Right cardiac atrium (tissue), 5 donors: ENCODE data around the gene MACF1. TPM values are rescaled to one million over a fixed set of nuclear protein-coding genes. Genes with fewer than 3 reads are reported as not detected.

Source experiments
- ATAC-seq, 2 donors: fragments of 200-7000 bp; cut with Tn5 transposase; one replicate each; pipeline versions ENCODE4 v1.8.0 to v1.9.1; 2020; ENCODE audit warnings: moderate library complexity in 2 of 2, mild to moderate bottlenecking in 1 of 2
- DNase-seq, 3 donors: peaks; one replicate each; pipeline ENCODE4 v3.0.0-alpha.2; 2020
- H3K27ac ChIP-seq: one replicate; pipeline ENCODE4 v1.5.1; 2013; ENCODE audit warnings: mild to moderate bottlenecking, low read length, control low read depth, moderate library complexity
- H3K27me3 ChIP-seq: one replicate; pipeline ENCODE4 v1.6.1; 2013; ENCODE audit not compliant: control insufficient read depth, insufficient read depth
- H3K4me1 ChIP-seq: one replicate; pipeline ENCODE4 v1.6.1; 2013; ENCODE audit warnings: low read length; ENCODE audit not compliant: control insufficient read depth, insufficient read depth
- H3K4me3 ChIP-seq: one replicate; pipeline ENCODE4 v1.5.1; 2013; ENCODE audit warnings: low read length, control low read depth
- H3K9me3 ChIP-seq: one replicate; pipeline ENCODE4 v1.6.1; 2013; ENCODE audit warnings: low read length; ENCODE audit not compliant: control insufficient read depth
- WGBS: extraction: QIAGEN DNeasy Blood & Tissue Kit; methylation state at CpG from one replicate; pipeline ENCODE4 v1.1.7; 2013; 5-methylcytosine and 5-hydroxymethylcytosine counted together
- intact Hi-C, 4 donors: fragments of 100-400 bp; cut with DNase I; formaldehyde crosslinking; loops; one replicate each; pipeline versions ENCODE4 v1.11.0 to v1.14.0; 2022 to 2023
- polyA plus RNA-seq: library from polyadenylated mRNA; stranded (reverse); fragments of 200-250 nt; gene quantifications from one replicate; pipeline ENCODE4 v1.2.3, GENCODE V29; 2013
- total RNA-seq, 4 donors: library from RNA; stranded (reverse); fragmentation: NEBNext Ultra II Directional; extraction: Animal tissue kit (Norgen Biotek cat#: 25700); gene quantifications; one replicate each; pipeline ENCODE4 v1.2.1, GENCODE V29; 2021
- donor health status: healthy with polysubstance abuse.
- donor health status: DM: no; HTN: yes; CAD: no.
- donor health status: DM: no; HTN: no; CAD: no.
- donor health status: DM: no; HTN: yes; CAD: no; lungs with severe emphysema.
- donor health status: DM: yes; HTN: yes; CAD: no.

MACF1 gene
- total and polyA plus RNA-seq, 5 donors: 145 to 359 (median 316) TPM

DNA sequence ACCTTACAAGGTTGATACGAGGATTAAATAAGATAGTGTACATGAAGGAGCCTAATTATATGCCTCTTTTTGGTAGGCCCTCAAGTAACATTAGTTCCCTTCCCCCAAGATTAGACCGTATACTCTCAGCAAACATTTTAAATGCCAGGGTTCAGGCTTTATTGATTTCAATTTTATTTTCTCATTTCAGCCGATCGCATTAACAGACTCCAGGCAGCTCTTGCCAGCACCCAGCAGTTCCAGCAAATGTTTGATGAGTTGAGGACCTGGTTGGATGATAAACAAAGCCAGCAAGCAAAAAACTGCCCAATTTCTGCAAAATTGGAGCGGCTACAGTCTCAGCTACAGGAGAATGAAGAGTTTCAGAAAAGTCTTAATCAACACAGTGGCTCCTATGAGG, 182.5 kb downstream of the MACF1 start:
- H3K27me3 ChIP-seq: no peaks in the 10 kb centered on the region
- no peak overlapping the region for H3K4me3 ChIP-seq
- intact Hi-C loops: no loop called here
- peaks cover 6% of the 10 kb centered on the region for H3K4me1 ChIP-seq
- 88% methylated on average over 5 of the region's 5 CpGs for WGBS
- no peaks in the 10 kb centered on the region for H3K9me3 ChIP-seq
- DNase-seq: no peak
- no peak for ATAC-seq
- H3K27ac ChIP-seq: no peak overlapping the region

GRCh38 chr1:39387452-39387851, 183.0 kb downstream of the MACF1 start:
- Histone ChIP-seq H3K9me3 (no peaks in the 10 kb centered on the region), H3K27me3 (no peaks in the 10 kb centered on the region), H3K4me1 (peaks cover 7% of the 10 kb centered on the region), H3K27ac (no peak overlapping the region), H3K4me3 (no peak overlapping the region)
- DNase-seq (no peak), ATAC-seq (no peak)
- 92% methylated on average over 4 of the region's 4 CpGs for WGBS
- intact Hi-C loops: no loop called here

DNA sequence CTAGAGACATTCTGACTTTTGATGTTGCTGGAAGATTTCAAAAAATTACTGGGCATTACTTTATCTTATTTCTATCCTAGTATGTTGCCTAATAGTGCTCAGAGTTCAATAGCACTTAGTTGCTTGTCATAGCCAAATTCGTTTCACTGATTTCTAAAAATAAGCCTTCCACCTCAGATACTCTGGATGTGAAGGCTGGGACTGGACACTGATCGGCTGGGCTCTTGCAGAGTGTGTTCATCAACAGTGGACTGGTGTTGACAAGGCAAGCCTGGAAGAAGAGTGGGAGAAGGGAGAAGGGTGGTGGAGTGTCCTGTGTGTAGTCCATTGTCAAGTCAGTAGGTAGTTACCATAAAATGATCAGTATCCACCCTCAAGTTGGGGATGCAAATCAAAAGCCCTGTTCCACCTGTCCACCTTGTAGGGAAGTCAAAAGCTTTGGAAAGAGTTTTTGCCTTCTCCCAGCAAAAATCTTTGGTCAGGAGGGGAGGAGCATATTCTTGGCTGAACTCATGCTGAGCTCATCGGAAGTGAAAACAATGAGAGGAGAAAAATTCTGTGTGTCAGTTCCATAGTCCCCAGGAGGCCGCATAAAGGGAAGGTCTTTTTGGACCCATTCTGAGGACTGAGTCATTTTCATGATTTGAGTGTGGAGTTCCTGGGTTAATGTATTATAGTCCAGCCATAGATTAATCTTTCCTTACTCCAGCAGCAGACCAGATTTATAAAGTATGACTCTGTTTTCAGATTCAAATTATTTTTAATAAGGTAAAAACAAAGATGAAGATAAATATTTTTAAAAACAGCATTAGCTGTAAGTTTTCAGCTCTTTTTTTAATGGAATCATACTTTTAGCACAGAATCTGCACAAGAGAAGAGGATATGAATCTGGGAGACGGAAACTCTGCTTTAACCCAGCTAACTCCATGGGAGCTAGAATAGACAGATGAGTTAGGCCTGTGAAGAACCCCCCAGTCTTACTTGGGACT, 187.5 kb downstream of the MACF1 start:
- H3K9me3 ChIP-seq: no peaks in the 10 kb centered on the region
- DNase-seq: peak; percentile 28 to 64 (median 57)
- H3K4me3 ChIP-seq: no peak overlapping the region
- H3K27me3 ChIP-seq: no peaks in the 10 kb centered on the region
- intact Hi-C loops: no loop called here
- H3K4me1 ChIP-seq: peaks cover 30% of the 10 kb centered on the region
- peak overlapping the region; percentile 96 for H3K27ac ChIP-seq
- ATAC-seq: peak; percentile 85
- 14% methylated on average over 5 of the region's 5 CpGs for WGBS

DNA sequence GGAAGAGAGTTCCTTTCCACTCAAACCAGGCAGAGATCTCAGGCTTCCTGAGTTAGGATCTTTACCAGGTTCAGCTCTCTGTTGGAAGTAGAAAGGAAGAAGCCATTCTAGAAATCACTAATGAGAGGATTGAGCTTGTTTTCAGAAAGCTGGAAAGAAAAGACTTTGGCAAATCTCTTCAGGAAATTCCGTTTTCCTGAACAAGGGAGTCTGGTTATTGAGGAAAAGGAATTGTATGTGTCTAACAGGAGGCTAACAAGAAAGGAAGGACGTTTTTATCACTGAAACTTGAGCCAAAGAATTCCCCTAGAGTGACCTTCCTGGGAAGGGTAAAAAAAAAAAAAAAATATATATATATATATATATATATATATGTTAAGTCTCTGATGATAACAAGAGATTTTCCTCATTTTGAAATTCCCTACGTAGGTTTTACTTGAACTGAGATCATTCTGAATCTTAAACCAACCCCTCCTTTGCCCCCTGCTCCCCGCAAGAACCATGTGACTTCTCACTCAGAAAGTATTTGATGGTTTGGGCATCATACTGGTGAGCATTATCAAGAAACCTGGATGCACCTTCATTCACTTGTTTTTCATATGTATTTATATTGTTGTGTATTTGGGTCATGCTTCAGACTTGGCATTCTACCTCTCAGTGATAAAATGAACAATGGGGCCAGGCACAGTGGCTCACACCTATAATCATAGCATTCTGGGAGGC, 188.5 kb downstream of the MACF1 start:
- no peak for DNase-seq
- Histone ChIP-seq H3K4me3 (no peak overlapping the region), H3K4me1 (peaks cover 31% of the 10 kb centered on the region), H3K9me3 (no peaks in the 10 kb centered on the region), H3K27ac (peak overlapping the region; percentile 96), H3K27me3 (no peaks in the 10 kb centered on the region)
- WGBS: 32% methylated on average over 4 of the region's 4 CpGs
- intact Hi-C loops: no loop called here
- no peak for ATAC-seq

GRCh38 chr1:39393645-39394044, 189.2 kb downstream of the MACF1 start:
- 83% methylated on average over 11 of the region's 11 CpGs for WGBS
- Histone ChIP-seq H3K27me3 (no peaks in the 10 kb centered on the region), H3K9me3 (no peaks in the 10 kb centered on the region), H3K4me1 (peaks cover 31% of the 10 kb centered on the region), H3K27ac (peak overlapping the region; percentile 82), H3K4me3 (no peak overlapping the region)
- intact Hi-C loops: no loop called here
- ATAC-seq (no peak), DNase-seq (no peak)

- intact Hi-C loops: no loop called here
- no peaks in the 10 kb centered on the region for H3K9me3 ChIP-seq
- DNase-seq: no peak
- WGBS: 77% methylated on average over 6 of the region's 6 CpGs
- no peak overlapping the region for H3K4me3 ChIP-seq
- no peaks in the 10 kb centered on the region for H3K27me3 ChIP-seq
- ATAC-seq: no peak
- H3K4me1 ChIP-seq: peaks cover 29% of the 10 kb centered on the region
- H3K27ac ChIP-seq: peak overlapping the region; percentile 79
Observed at GRCh38 chr1:39394059-39394458, 189.6 kb downstream of the MACF1 start.

GRCh38 chr1:39394598-39394997, 190.1 kb downstream of the MACF1 start:
- intact Hi-C loops: no loop called here
- Histone ChIP-seq H3K27ac (peak overlapping the region; percentile 79), H3K4me1 (peaks cover 31% of the 10 kb centered on the region), H3K9me3 (no peaks in the 10 kb centered on the region), H3K27me3 (no peaks in the 10 kb centered on the region), H3K4me3 (no peak overlapping the region)
- WGBS: 17% methylated on average over 3 of the region's 3 CpGs
- ATAC-seq (no peak), DNase-seq (no peak)

DNA sequence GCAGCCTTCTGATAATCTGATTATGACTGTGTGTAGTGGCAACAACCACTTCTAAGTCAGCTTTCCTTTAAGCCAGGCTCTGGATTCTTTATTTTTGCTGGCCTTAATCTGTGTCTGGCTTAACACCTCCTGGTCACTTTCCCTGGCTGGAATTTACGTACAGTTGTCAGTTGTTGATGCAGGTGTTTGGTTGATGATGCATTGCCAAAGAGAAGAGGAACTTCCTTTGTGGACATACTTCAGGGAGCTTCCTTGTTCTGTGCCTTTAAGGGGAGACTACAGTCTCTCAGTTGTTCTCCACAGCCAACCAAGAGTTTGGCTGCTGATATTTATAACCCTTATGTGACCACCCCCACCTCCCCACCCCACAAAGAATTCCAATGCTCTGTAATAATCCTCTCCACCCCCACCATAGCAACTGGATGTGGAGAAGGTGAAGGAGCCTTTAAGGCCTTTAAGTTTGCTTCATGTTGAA, 190.9 kb downstream of the MACF1 start:
- H3K27ac ChIP-seq: peak overlapping the region; percentile 86
- 2% methylated on average over 1 of the region's 1 CpG for WGBS
- H3K27me3 ChIP-seq: no peaks in the 10 kb centered on the region
- H3K9me3 ChIP-seq: no peaks in the 10 kb centered on the region
- H3K4me3 ChIP-seq: no peak overlapping the region
- peaks cover 31% of the 10 kb centered on the region for H3K4me1 ChIP-seq
- intact Hi-C loops: no loop called here
- ATAC-seq (peak; percentile 6 to 27), DNase-seq (no peak)

GRCh38 chr1:39396671-39397070, 192.2 kb downstream of the MACF1 start:
- Histone ChIP-seq H3K9me3 (no peaks in the 10 kb centered on the region), H3K4me1 (peaks cover 31% of the 10 kb centered on the region), H3K27me3 (no peaks in the 10 kb centered on the region), H3K27ac (peak overlapping the region; percentile 16), H3K4me3 (no peak overlapping the region)
- DNase-seq (no peak), ATAC-seq (no peak)
- WGBS: 68% methylated on average over 5 of the region's 5 CpGs
- intact Hi-C loops: no loop called here

DNA sequence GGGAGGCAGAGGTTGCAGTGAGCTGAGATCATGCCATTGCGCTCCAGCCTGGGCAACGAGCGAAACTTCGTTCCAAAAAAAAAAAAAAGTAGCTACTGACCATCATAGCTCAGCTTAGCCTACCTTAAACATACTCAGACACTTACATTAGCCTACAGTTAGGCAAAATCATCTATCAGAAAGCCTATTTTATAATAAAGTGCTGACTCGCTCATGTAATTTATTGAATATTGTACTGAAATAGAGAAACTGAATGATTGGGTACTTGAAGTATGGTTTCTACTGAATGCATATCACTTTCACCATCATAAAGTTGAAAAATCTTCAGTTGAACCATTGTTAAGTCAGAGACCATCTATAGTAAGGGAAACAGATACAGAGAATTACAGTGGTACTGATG, 193.0 kb downstream of the MACF1 start:
- whole genome bisulfite sequencing: 91% methylated on average over 5 of the region's 5 CpGs
- no peak for ATAC-seq
- H3K4me3 ChIP-seq: no peak overlapping the region
- no peaks in the 10 kb centered on the region for H3K9me3 ChIP-seq
- no peaks in the 10 kb centered on the region for H3K27me3 ChIP-seq
- H3K4me1 ChIP-seq: peaks cover 26% of the 10 kb centered on the region
- no peak for DNase-seq
- H3K27ac ChIP-seq: no peak overlapping the region
- intact Hi-C loops: no loop called here
